A549 (cell line): ENCODE results near the gene CAPN8.

Experiments
- CTCF ChIP-seq: fragments of >200 bp; sonication (Bioruptor Twin); formaldehyde crosslinking; IDR thresholded peaks from 3 replicates; pipeline ENCODE4 v1.5.1; 2016
- EP300 ChIP-seq, 2 experiments: fragments of >200 bp; sonication (Bioruptor Twin); formaldehyde crosslinking; IDR thresholded peaks; 2 replicates in 1 of 2; 3 replicates in 1 of 2; pipeline ENCODE4 v1.6.1; 2016 to 2017
- MYC ChIP-seq: IDR thresholded peaks from 2 replicates; pipeline ENCODE4 v1.6.1; 2012; ENCODE audit warnings: mild to moderate bottlenecking, inconsistent platforms, low read length, improper control_type of control experiment, borderline replicate concordance
- RAD21 ChIP-seq, 2 experiments: fragments of >200 bp in 1 of 2; sonication (Bioruptor Twin) in 1 of 2; formaldehyde crosslinking in 1 of 2; IDR thresholded peaks in 1 of 2; conservative IDR thresholded peaks in 1 of 2; 2 replicates in 1 of 2; 3 replicates in 1 of 2; pipeline ENCODE4 v1.6.1; 2012 to 2018; ENCODE audit warnings: inconsistent platforms in 1 of 2
- SMC3 ChIP-seq: fragments of >200 bp; sonication (Bioruptor Twin); formaldehyde crosslinking; IDR thresholded peaks from 3 replicates; pipeline ENCODE4 v1.6.1; 2018; ENCODE audit warnings: inconsistent platforms
- ZNF302 ChIP-seq: fragments of 250-450 bp; sonication (Bioruptor Pico); IDR thresholded peaks from 2 replicates; pipeline ENCODE4 v1.9.0; 2021; ENCODE audit warnings: inconsistent platforms, mild to moderate bottlenecking, moderate library complexity
- TF ChIP-seq, protein P1 (sequence below): fragments of 450-650 bp; IDR thresholded peaks from 2 replicates; pipeline ENCODE4 v1.6.1; 2014; ENCODE audit warnings: antibody characterized with exemption

- TF ChIP-seq CTCF, result no peak
- TF ChIP-seq RAD21 (conservative IDR thresholded peaks at IDR 0.05 in 1 of 2, IDR thresholded peaks at IDR 0.05 in 1 of 2), result no peak
- no peak for TF ChIP-seq EP300 (IDR thresholded peaks at IDR 0.05)
- TF ChIP-seq, protein P1, sequence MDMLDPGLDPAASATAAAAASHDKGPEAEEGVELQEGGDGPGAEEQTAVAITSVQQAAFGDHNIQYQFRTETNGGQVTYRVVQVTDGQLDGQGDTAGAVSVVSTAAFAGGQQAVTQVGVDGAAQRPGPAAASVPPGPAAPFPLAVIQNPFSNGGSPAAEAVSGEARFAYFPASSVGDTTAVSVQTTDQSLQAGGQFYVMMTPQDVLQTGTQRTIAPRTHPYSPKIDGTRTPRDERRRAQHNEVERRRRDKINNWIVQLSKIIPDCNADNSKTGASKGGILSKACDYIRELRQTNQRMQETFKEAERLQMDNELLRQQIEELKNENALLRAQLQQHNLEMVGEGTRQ, result no peak
- no peak for TF ChIP-seq ZNF302 (CRISPR knock-in tag)
- TF ChIP-seq SMC3, result no peak
- no peak for TF ChIP-seq MYC
Measured at GRCh38 chr1:223609977-223610376, 55.5 kb downstream of the CAPN8 start.
